T-helper 2 cell treated with Interferon-gamma antibody and Interleukin-4, amounts not matched to agents 100 ng/mL and 5 ng/mL, for 36 hours (primary cell): ENCODE measurements around the gene ZNF808. TPM values are rescaled to one million over a fixed set of nuclear protein-coding genes. Genes with fewer than 3 reads are reported as not detected.
"Not testable (repeated sequence)": the region's sequence is repeated elsewhere in the genome, so short reads cannot be mapped to it uniquely, and the experiment has no call there.

Source experiments
- intact Hi-C: fragments of 100-400 bp; cut with micrococcal nuclease; formaldehyde crosslinking; loops from one replicate; pipeline ENCODE4 v1.15.1; 2023
- total RNA-seq: library from RNA; stranded (reverse); gene quantifications from 2 replicates; pipeline ENCODE4 v1.2.3, GENCODE V29; 2022

Gene ZNF808
- total RNA-seq, result 27.2 and 30.3 TPM in 2 replicates

DNA sequence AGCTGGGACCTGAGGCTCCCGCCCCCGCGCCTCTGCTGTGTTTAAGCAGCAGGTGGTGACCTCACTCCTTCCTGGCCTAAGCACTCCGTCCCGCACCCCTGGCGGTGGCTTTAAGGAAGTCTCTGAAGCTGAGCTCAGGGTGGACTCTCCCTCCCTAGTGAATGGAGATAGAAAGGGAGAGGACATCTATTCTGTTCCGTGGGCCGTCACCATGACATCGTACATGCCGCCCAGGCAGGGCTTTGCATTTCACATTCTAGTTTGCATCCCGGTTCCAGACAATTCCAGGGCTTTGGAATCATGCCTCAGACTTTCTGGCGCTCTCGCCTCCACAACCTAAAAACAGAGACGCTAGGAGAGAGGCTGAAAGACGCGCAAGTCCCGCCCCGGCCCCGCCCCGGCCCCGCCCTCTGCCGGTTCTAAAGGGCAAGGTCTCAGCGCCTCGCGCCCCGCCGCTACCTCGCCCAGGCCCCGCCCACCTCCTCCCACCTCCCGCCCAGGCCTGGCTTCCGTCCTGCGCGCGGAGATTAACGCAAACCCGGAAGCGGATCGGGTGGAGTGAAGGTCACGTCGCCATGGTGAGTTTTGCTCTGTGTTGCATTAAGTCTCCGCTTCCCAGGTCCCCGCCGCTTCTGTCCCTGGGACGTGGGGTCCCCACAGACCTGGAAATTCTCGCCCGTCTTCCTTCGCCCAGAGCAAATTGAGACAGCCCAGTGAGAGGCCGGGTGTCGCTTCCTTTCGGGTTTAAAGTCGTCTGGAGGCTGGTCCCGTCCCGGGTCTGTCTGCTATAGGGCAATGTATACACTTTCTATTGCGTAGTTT is at the start of gene ZNF808:
Gene ZNF808, plus strand, starts transcription at position 535 of the 822 bp plus-strand sequence. CDS start 15,617 bp downstream, outside the sequence.
- intact Hi-C loops, result loop anchor here (1.0 to 5.0 kb wide), 12 partner anchors 9 to 805 kb away; partner anchors contain the start of genes ZNF160, ZNF528, ZNF600 and ZNF616

DNA sequence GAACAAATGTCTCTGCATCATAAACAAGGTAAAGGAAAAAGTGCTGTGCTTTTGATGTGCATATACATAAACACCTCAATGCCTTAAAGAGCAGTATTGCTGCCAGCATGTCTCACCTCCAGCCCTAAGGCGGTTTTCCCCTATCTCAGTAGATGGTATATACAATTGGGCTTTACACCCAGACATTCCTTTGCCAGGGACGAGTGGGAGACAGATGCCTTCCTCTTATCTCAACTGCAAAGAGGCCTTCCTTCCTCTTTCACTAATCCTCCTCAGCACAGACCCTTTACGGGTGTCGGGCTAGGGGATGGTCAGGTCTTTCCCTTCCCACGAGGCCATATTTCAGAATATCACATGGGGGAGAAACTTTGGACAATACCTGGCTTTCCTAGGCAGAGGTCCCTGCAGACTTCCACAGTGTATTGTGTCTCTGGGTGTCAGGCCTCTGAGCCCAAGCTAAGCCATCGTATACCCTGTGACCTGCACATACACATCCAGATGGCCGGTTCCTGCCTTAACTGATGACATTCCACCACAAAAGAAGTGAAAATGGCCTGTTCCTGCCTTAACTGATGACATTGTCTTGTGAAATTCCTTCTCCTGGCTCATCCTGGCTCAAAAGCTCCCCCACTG is 43.2 kb upstream of the ZNF808 start:
- intact Hi-C loops, result not testable (repeated sequence)

DNA sequence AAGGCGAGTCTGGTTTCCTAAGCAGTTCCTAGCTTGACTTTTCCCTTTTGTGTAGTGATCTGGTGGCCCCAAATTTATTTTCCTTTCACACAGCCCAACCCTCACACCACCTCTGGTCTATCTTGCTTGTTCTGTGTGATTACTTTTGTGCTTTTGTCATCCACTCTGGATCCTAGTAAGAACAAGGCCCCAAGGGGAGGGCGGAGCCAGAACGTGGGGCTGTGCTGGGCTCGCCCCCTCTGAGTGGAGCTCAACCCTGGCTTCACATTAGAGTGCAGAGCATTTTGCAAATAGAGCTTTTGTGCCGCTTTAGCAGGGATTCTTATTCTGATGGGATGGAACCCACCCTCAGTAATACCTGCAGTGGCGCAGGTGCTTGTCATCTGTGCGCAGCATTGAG is 42.4 kb upstream of the ZNF808 start:
- intact Hi-C loops, result not testable (repeated sequence)

DNA sequence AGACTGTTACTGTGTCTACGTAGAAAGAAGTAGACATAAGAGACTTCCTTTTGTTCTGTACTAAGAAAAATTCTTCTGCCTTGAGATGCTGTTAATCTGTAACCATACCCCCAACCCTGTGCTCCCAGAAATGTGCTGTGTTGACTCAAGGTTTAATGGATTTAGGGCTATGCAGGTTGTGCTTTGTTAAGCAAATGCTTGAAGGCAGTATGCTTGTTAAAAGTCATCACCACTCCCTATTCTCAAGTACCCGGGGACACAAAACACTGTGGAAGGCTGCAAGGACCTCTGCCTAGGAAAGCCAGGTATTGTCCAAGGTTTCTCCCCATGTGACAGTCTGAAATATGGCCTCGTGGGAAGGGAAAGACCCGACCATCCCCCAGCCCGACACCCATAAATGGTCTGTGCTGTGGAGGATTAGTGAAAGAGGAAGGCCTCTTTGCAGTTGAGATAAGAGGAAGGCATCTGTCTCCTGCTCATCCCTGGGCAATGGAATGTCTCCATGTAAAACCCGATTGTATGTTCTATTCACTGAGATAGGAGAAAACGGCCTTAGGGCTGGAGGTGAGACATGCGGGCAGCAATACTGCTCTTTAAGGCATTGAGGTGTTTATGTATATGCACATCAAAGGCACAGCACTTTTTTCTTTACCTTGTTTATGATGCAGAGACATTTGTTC is 41.8 kb upstream of the ZNF808 start:
- intact Hi-C loops, result not testable (repeated sequence)

DNA sequence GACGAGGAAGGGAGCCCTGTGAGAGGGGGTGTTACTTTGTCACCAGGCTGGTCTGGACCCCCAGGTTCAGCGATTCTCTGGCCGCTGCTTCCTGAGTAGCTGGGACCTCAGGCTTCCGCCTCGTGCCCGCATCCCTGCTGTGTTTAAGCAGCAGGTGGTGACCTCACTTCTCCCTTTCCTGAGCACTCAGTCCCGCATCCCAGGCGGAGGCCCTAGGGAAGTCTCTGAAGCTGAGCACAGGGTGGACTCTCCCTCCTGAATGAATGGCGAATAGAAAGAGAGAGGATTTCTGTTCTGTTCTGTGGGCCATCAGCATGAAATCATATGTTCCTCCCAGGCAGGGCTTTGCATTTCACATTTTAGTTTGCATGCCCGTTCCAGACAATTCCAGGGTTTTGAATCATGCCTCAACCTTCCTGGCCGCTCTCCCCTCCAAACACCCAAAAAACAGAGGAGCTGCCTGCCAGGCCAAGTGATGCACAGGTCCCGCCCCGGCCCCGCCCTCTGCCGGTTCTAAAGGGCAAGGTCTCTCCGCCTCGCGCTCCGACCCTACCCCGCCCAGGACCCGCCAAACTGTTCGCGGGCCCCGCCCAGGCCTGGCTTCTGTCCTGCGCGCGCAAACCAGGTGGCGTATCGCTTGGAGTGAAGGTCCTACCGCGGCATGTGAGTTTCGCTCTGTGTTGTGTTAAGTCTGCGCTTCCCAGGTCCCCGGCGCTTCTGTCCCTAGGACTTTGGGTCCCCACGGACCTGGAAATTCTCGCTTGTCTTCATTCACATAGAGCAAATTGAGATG is 35.1 kb upstream of the ZNF808 start:
- intact Hi-C loops, result no loop called here

DNA sequence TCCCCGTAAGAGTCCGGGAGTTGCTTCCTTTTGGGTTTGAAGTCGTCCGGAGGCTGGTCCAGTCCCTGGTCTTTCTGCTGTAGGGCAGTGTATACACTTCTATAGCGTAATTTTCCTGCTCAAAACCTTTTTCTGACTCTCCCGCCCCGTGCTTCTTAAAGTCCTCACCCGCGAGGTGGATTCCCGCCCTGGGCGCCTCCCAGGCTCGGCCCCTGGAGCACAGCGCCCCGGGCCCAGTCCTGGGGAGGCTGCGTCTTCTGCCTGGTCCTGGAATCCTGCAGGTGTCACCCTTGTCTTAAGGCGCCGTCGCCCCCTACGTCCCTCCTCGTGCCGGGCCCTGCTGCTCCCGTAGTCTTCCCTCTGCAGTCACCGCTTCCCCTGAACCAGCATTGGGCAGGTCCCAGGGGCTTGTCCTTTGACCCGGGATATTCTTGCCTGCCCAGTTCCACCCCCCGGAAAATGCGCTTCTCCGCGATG is 34.4 kb upstream of the ZNF808 start:
- intact Hi-C loops, result no loop called here

DNA sequence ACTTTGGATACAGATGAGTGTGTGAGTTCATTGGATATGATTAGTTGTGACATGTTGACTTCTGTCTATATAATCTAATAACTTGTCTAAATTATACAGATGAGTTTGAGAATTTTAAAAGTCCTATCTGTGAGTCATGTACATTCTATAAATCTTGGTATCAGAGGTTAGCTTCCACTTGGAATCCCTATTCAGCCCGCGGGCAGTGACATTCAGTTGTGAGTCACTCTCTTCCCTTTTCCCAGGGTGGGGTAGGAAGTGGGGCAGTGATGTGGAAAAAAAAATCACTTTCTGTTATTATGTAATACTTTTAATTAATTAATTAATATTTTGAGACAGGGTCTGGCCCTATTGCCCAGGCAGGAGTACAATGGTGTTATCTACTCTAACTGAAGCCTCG is 33.0 kb upstream of the ZNF808 start:
- intact Hi-C loops, result no loop called here

DNA sequence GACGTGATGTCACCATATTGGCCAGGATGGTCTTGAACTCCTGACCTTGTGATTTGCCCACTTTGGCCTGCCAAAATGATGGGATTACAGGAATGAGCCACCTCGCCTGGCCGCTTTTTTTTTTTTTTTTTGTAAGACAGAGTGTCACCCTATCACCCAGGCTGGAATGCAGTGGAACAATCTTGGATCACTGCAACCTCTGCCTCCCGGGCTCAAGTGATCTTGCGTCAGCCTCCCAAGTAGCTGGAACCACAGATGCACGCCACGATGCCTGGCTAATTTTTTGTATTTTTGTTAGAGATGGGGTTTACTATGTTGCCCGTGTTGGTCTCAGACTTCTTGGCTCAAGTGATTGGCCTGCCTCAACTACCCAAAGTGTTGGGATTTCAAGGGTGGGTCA is 28.9 kb upstream of the ZNF808 start:
- intact Hi-C loops, result no loop called here

DNA sequence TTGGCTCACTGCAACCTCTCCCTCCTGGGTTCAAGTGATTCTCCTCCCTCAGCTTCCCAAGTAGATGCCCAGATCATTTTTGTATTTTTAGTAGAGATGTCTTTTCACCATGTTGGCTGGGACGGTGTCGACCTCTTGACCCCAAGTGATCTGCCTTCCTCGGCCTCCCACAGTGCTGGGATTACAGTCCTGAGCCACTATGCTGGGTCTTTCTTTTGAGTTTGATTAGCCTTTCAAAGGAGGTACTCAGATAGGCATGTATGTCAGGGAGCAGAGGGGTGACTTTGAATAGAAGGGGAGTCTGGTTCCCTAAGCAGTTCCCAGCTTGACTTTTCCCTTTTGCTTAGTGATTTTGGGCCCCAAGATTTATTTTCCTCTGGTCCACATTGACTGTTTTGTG is 27.0 kb upstream of the ZNF808 start:
- intact Hi-C loops, result not testable (repeated sequence)

DNA sequence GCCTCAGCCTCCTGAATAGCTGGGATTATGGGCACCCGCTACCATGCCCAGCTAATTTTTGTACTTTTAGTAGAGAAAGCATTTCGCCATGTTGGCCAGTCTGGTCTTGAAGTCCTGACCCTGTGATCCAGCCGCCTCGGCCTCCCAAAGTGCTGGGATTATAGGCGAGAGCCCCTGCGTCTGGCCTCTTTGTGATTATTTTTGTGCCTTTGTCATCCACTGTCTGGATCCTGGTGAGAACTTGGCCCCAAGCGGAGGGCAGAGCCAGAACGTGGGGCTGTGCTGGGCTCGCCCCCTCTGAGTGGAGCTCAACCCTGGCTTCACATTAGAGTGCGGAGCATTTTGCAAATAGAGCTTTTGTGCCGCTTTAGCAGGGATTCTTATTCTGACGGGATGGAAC is 26.5 kb upstream of the ZNF808 start:
- intact Hi-C loops, result not testable (repeated sequence)

DNA sequence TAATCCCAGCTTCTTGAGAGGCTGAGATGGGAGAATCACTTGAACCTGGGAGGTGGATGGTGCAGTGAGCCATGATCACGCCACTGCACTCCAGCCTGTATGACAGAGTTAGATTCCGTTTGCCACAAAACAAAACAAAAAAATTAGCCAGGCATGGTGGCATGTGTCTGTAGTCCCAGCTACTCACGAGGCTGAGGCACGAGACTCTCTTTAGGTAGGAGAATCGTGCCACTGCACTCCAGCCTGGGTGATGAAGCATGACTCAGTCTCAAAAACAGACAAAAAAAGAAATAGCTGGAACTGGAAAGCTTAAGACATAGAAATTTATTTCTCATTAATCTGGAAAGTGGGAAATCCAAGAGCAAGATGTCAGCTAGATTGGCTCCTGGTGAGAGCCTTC is 20.2 kb upstream of the ZNF808 start:
- intact Hi-C loops, result no loop called here

DNA sequence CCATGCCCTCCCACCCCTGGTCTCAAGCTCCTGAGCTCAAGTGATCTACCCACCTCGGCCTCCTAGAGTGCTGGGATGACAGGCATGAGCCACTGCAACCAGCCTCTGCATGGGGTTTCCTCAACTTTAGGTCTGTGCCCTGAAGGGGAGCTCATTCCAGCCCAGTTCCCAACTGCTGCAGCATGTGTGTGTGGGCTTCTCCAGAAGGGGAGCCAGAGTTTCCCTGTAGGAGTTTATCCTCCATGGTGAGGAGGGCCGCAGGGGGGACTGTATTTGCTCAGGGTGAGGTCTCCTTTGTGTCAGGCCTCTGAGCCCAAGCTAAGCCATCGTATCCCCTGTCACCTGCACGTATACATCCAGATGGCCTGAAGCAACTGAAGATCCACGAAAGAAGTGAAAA is 11.3 kb upstream of the ZNF808 start:
- intact Hi-C loops, result no loop called here

DNA sequence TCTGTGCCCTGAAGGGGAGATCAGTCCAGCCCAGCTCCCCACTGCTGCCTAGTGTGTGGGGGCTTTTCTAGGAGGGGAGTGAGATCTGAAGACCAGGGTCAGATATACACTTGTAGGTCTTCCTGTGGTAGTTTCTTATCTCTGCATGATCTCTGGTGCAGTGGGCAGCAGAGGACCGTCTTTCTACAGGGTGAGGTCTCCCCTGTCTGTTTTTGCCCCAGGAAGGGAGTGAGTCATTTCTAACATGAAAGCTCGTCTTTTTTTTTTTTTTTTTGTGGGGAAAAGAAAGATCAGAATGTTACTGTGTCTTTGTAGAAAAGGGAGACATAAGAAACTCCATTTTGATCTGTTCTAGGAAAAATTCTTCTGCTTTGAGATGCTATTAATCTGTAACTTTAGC is 8.8 kb upstream of the ZNF808 start:
- intact Hi-C loops, result no loop called here

DNA sequence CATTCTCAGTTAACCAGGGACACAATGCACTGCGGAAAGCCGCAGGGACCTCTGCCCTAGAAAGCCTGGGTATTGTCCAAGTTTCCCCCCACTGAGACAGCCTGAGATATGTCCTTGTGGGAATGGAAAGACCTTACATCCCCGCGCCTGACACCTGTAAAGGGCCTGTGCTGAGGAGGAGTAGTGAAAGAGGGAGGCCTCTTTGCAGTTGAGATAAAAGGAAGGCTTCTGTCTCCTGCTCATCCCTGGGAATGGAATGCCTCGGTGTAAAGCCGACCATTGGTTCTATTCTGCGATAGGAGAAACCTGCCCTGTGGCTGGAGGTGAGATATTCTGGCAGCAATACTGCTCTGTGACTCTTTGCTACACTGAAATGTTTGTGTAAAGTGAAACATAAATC is 8.3 kb upstream of the ZNF808 start:
- intact Hi-C loops, result not testable (repeated sequence)

DNA sequence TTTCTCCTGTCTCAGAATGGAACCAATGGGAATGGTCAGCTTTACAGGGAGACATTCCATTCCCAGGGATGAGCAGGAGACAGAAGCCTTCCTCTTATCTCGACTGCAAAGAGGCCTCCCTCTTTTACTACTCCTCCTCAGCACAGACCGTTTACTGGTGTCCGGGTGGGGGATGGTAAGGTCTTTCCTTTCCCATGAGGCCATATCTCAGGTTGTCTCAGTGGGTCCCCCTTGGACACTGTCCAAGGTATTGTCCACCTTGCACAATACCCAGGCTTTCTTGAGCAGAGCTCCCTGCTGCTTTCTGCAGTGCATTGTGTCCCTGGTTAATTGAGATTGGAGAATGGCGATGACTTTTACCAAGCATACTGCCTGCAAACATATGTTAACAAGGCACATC is 7.5 kb upstream of the ZNF808 start:
- intact Hi-C loops, result no loop called here

DNA sequence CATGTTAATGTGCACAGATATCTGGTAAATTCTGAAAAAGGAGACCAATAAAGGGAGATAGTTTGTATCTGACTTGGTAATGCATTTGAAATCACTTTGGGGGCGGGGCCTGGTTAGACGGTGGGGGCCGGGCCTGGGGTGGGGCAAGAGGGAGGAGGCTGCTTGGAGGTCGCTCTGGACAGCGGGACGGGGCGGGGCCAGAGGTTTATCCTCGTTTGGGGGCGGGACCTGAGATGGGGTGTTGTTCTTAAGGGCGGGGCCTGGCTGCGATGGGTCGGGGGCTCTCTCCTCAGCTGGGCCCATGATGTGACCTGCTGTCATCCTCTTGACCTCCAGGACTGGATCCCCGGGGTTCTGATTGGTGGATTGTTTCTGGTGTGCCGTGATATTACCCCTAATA is 4.9 kb upstream of the ZNF808 start:
- intact Hi-C loops, result no loop called here

DNA sequence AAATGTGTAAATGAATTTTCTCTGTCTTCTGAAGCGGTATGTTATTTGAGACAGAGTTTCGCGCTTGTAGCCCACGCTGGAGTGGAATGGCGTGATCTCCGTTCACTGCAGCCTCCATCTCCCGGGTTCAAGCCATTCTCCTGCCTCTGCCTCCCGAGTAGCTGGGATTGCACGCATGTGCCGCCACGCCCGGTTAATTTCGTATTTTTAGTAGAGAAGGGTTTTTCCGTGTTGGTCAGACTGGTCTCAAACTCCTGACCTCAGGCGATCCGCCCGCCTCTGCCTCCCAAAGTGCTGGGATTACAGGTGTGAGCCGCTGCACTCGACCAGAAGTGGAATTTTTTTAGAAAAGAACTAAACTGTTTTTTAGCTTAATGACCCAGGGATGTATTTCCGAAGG is 3.4 kb upstream of the ZNF808 start:
- intact Hi-C loops, result no loop called here

DNA sequence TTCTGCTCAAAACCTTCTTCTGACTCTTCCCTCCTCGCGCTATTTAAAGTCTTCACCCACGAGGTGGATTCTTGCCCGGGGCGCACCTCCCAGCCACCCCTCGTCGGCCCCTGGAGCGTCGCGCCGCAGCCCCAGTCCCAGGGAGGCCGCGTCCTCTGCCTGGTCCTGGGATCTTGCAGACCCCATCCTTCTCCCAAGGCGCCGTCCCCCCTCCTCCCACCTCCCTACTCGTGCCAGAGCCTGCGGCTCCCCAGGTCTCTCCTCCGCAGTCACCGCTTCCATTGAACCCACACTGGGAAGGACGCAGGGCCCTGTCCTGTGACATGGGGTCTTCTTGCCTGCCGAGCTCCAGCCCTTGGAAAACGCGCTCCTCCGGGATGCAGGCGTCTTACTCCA is 486 bp downstream of the ZNF808 start:
- intact Hi-C loops, result loop anchor here (1.0 to 5.0 kb wide), 12 partner anchors 8 to 805 kb away; partner anchors contain the start of genes ZNF160, ZNF528, ZNF600 and ZNF616

DNA sequence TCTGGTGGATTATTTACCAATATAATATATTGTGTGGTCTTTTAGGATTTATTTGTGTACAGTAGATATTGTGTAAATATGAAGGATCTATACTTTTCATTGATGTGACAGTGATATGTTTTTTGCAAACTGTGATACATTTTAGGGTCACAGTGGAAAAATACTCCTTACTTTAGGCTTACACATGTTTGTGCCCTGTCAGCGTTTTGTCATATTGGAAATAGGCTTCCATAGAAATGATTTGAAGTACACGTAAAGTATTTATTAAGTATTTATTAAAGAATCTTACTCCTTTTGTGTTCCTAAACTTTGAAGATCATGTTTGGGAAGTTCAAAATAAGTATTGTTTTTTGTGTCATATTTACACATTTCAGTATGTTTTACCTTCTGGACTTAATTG is 5.0 kb downstream of the ZNF808 start:
- intact Hi-C loops, result no loop called here

DNA sequence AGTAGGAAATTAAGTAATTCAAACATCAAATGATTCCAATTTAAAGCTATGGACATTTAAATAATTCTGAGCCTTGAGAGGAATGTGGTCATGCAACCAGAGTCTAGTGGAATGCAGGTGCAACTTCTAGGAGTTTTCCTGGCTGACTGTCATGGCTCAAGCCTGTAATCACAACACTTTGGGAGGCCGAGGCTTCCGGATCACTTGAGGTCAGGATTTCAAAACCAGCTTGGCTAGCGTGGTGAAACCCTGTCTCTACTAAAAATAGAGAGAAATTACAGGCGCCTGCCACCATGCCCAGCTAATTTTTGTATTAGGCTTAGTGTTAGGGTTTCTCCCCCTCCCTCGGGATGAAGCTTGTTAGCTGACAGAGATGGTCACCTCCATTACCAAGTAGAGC is 6.4 kb downstream of the ZNF808 start:
- intact Hi-C loops, result loop anchor here (2.0 kb wide), 1 partner anchor 105 kb away; the partner anchor contains the start of gene ZNF83

DNA sequence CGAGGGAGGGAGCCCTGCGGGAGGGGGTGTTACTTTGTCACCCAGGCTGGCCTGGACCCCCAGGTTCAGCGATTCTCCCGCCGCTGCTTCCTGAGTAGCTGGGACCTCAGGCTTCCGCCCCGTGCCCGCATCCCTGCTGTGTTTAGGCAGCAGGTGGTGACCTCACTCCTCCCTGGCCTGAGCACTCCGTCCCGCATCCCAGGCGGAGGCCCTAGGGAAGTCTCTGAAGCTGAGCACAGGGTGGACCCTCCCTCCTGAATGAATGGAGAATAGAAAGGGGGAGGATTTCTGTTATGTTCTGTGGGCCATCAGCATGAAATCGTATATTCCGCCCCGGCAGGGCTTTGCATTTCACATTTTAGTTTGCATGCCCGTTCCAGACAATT is 7.9 kb downstream of the ZNF808 start:
- intact Hi-C loops, result loop anchor here (1.0 to 2.0 kb wide), 2 partner anchors 35 to 103 kb away; partner anchors contain the start of genes ZNF701 and ZNF83
